HG02970 (cell line): Measurements from ENCODE around the gene ADAMTS7.
"Not testable (repeated sequence)": the region's sequence is repeated elsewhere in the genome, so short reads cannot be mapped to it uniquely, and the experiment has no call there.

Source experiments
- ATAC-seq: cut with Tn5 transposase; IDR thresholded peaks from one replicate; pipeline ENCODE4 v1.9.1; 2021; ENCODE audit warnings: mild to moderate bottlenecking, moderate library complexity, moderate number of reproducible peaks; ENCODE audit not compliant: unreplicated experiment, low FRiP score

ADAMTS7 gene

GRCh38 chr15:78767331-78767951, 43.8 kb downstream of the ADAMTS7 start:
- no peak for ATAC-seq

GRCh38 chr15:78766641-78767071, 44.6 kb downstream of the ADAMTS7 start:
- ATAC-seq, result not testable (repeated sequence)

GRCh38 chr15:78766041-78766440, 45.2 kb downstream of the ADAMTS7 start:
- no peak for ATAC-seq

- ATAC-seq, result not testable (repeated sequence)
These were observed 46.0 kb downstream of the ADAMTS7 start for GRCh38 chr15:78765154-78765860.

- not testable (repeated sequence) for ATAC-seq
These were observed 46.7 kb downstream of the ADAMTS7 start for GRCh38 chr15:78764340-78765153.

- no peak for ATAC-seq
These were observed 47.4 kb downstream of the ADAMTS7 start for GRCh38 chr15:78763796-78764241.

DNA sequence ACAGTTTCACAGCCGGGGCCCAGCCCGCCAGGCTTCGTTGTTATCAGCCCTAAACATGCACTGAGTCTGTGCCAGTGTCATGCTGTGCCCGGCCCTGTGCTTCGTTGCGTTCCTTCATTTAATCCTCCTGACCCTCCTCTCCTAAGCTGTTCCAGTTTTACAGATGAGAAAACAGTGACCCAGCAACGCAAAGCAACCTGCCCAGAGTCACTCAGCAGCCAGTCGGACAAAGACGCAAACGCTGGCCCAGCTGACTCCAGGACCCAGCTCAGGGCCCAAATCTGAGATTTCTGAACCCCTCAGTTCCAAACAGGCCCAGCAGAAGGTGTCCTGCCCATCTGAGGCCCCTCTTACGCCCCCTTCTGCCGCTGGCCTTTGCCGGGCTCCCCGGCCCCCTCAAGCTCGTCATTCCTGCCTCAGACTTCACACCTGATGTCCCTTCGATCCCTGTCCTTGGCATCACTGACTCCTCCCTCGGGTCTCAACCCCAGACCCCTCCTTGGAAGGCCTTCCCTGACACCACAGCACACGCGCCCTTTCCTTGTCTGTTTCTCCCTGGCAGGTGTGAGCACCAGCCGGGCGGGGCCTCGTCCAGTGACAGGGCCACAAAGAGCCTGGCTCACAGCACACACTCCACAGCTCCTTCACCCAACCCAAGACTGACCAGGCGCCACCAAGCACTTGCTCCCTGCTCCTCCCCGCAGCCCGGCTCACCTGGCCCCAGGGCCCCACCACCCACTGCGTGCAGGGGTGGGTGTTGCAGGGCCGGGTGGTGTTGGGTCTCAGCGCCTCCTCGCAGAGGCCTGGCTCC, 48.1 kb downstream of the ADAMTS7 start:
- no peak for ATAC-seq

- not testable (repeated sequence) for ATAC-seq
These were observed 48.8 kb downstream of the ADAMTS7 start for GRCh38 chr15:78762386-78762961.

DNA sequence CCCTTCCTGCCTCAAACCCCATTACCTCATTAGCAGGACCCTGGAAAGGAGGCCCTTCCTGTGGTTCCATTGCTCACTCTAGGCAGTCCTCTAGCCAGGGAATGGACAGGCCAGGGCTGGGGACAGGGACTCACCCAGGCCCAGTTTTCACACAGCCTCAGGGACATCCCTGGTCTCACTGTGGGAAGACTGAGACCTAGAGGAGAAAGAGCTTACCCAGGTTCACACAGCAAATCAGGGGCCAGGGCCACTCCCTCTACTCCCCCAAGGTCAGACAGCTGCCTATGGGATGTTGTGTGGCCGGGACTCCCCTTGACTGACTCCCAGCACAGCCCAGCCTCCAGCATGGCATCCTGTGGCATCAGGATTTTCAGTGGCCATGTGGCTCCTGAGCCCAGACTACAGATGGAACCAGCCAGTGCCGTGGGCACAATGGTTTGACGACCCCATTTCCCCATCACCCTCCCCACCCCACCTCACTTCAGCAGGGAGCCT, 49.3 kb downstream of the ADAMTS7 start:
- no peak for ATAC-seq

GRCh38 chr15:78761475-78761874, 49.8 kb downstream of the ADAMTS7 start:
- ATAC-seq, result not testable (repeated sequence)

GRCh38 chr15:78761020-78761419, 50.2 kb downstream of the ADAMTS7 start:
- no peak for ATAC-seq

GRCh38 chr15:78760091-78760882, 51.0 kb downstream of the ADAMTS7 start:
- ATAC-seq, result not testable (repeated sequence)

DNA sequence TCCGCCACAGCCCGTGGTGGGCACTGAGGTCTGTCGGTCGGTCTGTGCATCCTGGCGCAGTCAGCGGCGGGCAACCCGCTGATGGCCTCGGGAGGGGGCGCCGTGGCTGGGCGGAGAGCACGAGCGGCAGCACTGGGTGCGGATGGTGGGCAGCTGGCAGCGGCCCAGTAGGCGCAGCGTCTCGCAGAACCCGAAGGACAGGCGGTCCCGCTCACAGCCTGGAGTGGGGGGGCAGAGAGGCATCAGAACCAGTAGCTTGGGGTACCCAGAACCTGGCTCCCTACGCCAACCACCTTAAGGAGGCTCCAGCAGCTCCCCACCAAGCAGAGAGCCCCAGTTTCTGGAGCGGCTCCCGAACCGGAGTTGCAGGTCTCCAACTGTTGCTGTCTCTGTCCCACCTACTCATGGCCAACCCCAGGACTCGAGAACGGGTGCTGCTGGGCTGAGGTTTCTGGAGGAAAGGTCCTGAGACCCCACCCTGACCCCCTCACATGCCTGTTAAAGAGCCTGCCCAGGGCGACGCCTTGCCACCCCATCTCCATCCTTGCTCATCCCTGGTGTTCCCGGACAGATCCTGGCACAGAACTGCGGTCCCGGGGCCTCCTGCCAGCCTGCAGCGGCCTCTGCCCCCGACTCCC, 51.8 kb downstream of the ADAMTS7 start:
- not testable (repeated sequence) for ATAC-seq

GRCh38 chr15:78758486-78759200, 52.6 kb downstream of the ADAMTS7 start:
- ATAC-seq, result not testable (repeated sequence)

DNA sequence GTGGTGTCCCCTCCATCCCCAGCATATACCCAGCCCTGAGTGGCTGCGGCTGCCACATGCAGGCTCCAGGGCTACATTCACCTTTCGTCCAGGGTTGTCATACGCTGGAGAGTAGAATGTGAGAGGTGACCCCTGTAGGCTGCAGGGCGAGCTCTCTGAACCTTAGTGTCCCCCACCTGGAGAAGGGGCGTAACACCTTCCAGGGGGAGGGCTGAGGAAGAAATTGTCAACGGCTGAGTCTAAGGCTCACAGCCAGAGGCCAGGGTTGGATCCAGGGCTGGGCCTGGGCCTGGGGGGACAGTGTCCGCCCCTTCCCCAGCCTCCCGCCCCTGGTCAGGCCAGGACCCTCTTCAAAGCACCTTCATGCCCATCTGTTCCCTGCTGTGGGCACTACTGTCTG, 53.2 kb downstream of the ADAMTS7 start:
- not testable (repeated sequence) for ATAC-seq

- ATAC-seq, result no peak
These were observed 53.7 kb downstream of the ADAMTS7 start for GRCh38 chr15:78757636-78757905.

- peak; percentile 44 for ATAC-seq
These were observed 54.3 kb downstream of the ADAMTS7 start for GRCh38 chr15:78756781-78757635.
